ENCODE results near the gene JARID2.

The JARID2 gene

DNA sequence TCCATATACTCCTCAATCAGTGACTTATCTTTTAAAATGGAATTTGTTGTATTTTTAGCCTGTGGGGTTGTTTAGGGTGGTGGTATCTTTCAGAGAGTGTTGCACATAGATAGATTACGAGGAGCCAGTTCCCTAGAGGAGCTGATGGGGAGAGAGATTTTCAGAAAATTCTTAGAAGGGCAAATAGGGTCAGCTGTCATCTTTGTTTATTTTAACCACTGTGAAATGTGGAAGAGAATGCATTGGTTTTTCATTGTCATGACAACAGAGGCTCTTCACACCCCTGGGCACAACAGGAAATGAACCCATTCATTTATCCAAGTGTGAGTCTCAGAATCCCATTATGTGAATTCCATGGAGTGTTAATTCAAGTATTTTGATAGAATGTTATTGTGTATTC is 188.4 kb downstream of the JARID2 start:
- Histone ChIP-seq H3K36me3 (ENCODE audit: insufficient read depth, low read length) (no peaks in the 10 kb centered on the region), H3K9me3 (ENCODE audit: low read length) (no peaks in the 10 kb centered on the region), H3K27ac (ENCODE audit: low read depth, low read length, poor library complexity, severe bottlenecking) (no peak overlapping the region), H3K9me2 (ENCODE audit: low read depth, low read length) (no peaks in the 10 kb centered on the region), H3K4me3 (ENCODE audit: low read depth, low read length, poor library complexity, severe bottlenecking) (no peak overlapping the region), H3K9ac (ENCODE audit: low read length) (no peak overlapping the region), H3K27me3 (ENCODE audit: insufficient read depth, low read length) (no peaks in the 10 kb centered on the region), H2AFZ (ENCODE audit: low read length) (no peak overlapping the region), H4K20me1 (ENCODE audit: insufficient read depth, low read length) (no peaks in the 10 kb centered on the region), H3K79me2 (ENCODE audit: insufficient read depth, low read length) (no peaks in the 10 kb centered on the region), H3F3A (ENCODE audit: insufficient read depth, low read length) (no peaks in the 10 kb centered on the region), H3K4me1 (ENCODE audit: insufficient read depth, low read length, severe bottlenecking) (no peaks in the 10 kb centered on the region), H3K4me2 (ENCODE audit: low read length) (no peak overlapping the region)
- no peak for TF ChIP-seq EZH2 (IDR thresholded peaks at IDR 0.05; ENCODE audit: borderline replicate concordance, low read length)
- TF ChIP-seq, protein P1, sequence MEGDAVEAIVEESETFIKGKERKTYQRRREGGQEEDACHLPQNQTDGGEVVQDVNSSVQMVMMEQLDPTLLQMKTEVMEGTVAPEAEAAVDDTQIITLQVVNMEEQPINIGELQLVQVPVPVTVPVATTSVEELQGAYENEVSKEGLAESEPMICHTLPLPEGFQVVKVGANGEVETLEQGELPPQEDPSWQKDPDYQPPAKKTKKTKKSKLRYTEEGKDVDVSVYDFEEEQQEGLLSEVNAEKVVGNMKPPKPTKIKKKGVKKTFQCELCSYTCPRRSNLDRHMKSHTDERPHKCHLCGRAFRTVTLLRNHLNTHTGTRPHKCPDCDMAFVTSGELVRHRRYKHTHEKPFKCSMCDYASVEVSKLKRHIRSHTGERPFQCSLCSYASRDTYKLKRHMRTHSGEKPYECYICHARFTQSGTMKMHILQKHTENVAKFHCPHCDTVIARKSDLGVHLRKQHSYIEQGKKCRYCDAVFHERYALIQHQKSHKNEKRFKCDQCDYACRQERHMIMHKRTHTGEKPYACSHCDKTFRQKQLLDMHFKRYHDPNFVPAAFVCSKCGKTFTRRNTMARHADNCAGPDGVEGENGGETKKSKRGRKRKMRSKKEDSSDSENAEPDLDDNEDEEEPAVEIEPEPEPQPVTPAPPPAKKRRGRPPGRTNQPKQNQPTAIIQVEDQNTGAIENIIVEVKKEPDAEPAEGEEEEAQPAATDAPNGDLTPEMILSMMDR (IDR thresholded peaks at IDR 0.05; ENCODE audit: low read length): no peak

DNA sequence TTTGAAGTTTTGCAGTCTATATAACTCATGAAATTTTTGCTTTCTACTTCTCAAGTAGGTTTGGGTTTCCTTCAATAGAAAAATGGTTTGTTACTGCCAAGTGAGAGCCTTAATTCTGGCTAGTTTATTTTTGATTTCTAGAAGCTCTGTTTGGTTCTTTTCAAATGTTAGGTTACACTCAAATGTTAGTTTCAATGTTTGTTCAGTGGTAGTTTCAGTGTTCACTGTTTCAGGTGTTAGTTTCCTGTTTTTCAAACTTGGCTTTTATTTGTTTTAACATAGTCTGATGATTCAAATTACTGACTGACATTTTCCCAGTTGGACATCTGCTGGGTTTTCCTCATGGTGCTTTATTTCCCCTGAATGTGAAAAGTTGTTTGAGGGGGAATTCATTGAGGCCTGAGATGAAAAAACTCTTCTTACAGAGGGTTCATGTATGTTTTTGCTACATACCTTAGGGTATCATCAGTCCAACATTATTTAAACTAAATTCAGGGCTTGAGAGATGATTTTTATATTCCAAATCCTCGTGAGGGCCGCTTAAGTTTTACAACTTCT is 189.0 kb downstream of the JARID2 start:
- no peak overlapping the region for H3K4me2 ChIP-seq (ENCODE audit: low read length)
- no peak overlapping the region for H2AFZ ChIP-seq (ENCODE audit: low read length)
- H4K20me1 ChIP-seq (ENCODE audit: insufficient read depth, low read length): no peaks in the 10 kb centered on the region
- no peaks in the 10 kb centered on the region for H3K79me2 ChIP-seq (ENCODE audit: insufficient read depth, low read length)
- no peak overlapping the region for H3K9ac ChIP-seq (ENCODE audit: low read length)
- H3F3A ChIP-seq (ENCODE audit: insufficient read depth, low read length): no peaks in the 10 kb centered on the region
- H3K9me2 ChIP-seq (ENCODE audit: low read depth, low read length): no peaks in the 10 kb centered on the region
- TF ChIP-seq, protein P1 (IDR thresholded peaks at IDR 0.05; ENCODE audit: low read length): no peak
- no peak for TF ChIP-seq EZH2 (IDR thresholded peaks at IDR 0.05; ENCODE audit: borderline replicate concordance, low read length)
- H3K27me3 ChIP-seq (ENCODE audit: insufficient read depth, low read length): no peaks in the 10 kb centered on the region
- no peaks in the 10 kb centered on the region for H3K36me3 ChIP-seq (ENCODE audit: insufficient read depth, low read length)
- H3K9me3 ChIP-seq (ENCODE audit: low read length): no peaks in the 10 kb centered on the region
- H3K4me1 ChIP-seq (ENCODE audit: insufficient read depth, low read length, severe bottlenecking): no peaks in the 10 kb centered on the region
- no peak overlapping the region for H3K27ac ChIP-seq (ENCODE audit: low read depth, low read length, poor library complexity, severe bottlenecking)
- H3K4me3 ChIP-seq (ENCODE audit: low read depth, low read length, poor library complexity, severe bottlenecking): no peak overlapping the region

DNA sequence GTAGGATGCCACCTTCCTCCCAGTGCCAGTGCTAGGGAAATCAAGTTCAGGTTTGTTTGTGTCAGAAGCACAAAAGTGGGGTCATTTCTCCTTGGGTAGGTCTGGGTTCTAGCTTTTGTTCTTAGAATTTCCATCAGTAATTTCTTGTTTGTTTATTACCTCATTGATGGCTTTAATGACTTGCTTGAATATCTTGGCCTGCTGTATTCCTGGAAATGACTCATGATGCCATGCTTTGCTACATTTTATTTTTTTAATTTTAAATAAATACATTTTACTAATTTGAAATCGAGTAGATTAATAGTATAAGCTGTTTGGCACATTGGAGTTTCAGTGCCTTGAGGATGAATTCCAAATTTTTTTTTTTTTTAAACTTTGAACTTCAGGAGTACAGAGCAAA is 189.6 kb downstream of the JARID2 start:
- no peak overlapping the region for H3K9ac ChIP-seq (ENCODE audit: low read length)
- H3K27me3 ChIP-seq (ENCODE audit: insufficient read depth, low read length): no peaks in the 10 kb centered on the region
- H3K4me2 ChIP-seq (ENCODE audit: low read length): no peak overlapping the region
- no peak overlapping the region for H3K4me3 ChIP-seq (ENCODE audit: low read depth, low read length, poor library complexity, severe bottlenecking)
- no peak for TF ChIP-seq EZH2 (IDR thresholded peaks at IDR 0.05; ENCODE audit: borderline replicate concordance, low read length)
- TF ChIP-seq, protein P1 (IDR thresholded peaks at IDR 0.05; ENCODE audit: low read length): no peak
- no peaks in the 10 kb centered on the region for H3F3A ChIP-seq (ENCODE audit: insufficient read depth, low read length)
- H3K9me2 ChIP-seq (ENCODE audit: low read depth, low read length): no peaks in the 10 kb centered on the region
- no peak overlapping the region for H2AFZ ChIP-seq (ENCODE audit: low read length)
- 0 out of 2 replicates have a peak, but pooled peaks cover 2% of the 10 kb centered on the region for H4K20me1 ChIP-seq (ENCODE audit: insufficient read depth, low read length)
- no peaks in the 10 kb centered on the region for H3K4me1 ChIP-seq (ENCODE audit: insufficient read depth, low read length, severe bottlenecking)
- H3K36me3 ChIP-seq (ENCODE audit: insufficient read depth, low read length): no peaks in the 10 kb centered on the region
- no peaks in the 10 kb centered on the region for H3K79me2 ChIP-seq (ENCODE audit: insufficient read depth, low read length)
- H3K27ac ChIP-seq (ENCODE audit: low read depth, low read length, poor library complexity, severe bottlenecking): no peak overlapping the region
- H3K9me3 ChIP-seq (ENCODE audit: low read length): no peaks in the 10 kb centered on the region

Data from OCI-LY1 (cell line).